PC-9 (cell line): ENCODE results near the gene MANSC4. TPM values are rescaled to one million over a fixed set of nuclear protein-coding genes. Genes with fewer than 3 reads are reported as not detected.

Experiments used
- BruUV-seq: library from RNA; stranded (reverse); fragments of 400-500 nt; replicated peaks from 2 replicates; lab custom pipeline; 2021; lab: Mats Ljungman, UMichigan
- CTCF ChIA-PET: fragments of 300-600 bp; sonication (Branson Sonifier 250); formaldehyde crosslinking; loops from one replicate; lab custom pipeline; 2022; ENCODE audit warnings: antibody characterized with exemption; lab: Charles Lee
- POLR2A ChIA-PET: fragments of 300-600 bp; sonication (Branson Sonifier 250); formaldehyde crosslinking; loops from one replicate; lab custom pipeline; 2022; ENCODE audit warnings: antibody characterized with exemption; ENCODE audit not compliant: unreplicated experiment; lab: Charles Lee
- DNase-seq, 2 experiments: peaks; one replicate each; pipeline versions ENCODE4 v3.0.0 to v3.0.0-alpha.2; 2015 to 2022; ENCODE audit warnings: mixed read lengths in 1 of 2
- H2AFZ ChIP-seq: fragments of 200-600 bp; sonication (generic); 2 replicates; pipeline ENCODE4 v1.8.1; 2017; ENCODE audit warnings: antibody characterized with exemption
- H3F3A ChIP-seq: fragments of 200-600 bp; sonication (generic); 2 replicates; pipeline ENCODE4 v1.8.1; 2017; ENCODE audit warnings: antibody characterized with exemption, mild to moderate bottlenecking, low read depth; ENCODE audit not compliant: insufficient read depth
- H3K27ac ChIP-seq: fragments of 200-600 bp; sonication (generic); 2 replicates; pipeline ENCODE4 v1.6.1; 2016; ENCODE audit warnings: mixed run types
- H3K27me3 ChIP-seq: fragments of 200-600 bp; sonication (generic); 2 replicates; pipeline ENCODE4 v1.6.1; 2016; ENCODE audit warnings: low read depth, mixed run types; ENCODE audit not compliant: insufficient read depth
- H3K36me3 ChIP-seq: fragments of 200-600 bp; sonication (generic); 2 replicates; pipeline ENCODE4 v1.6.1; 2016; ENCODE audit warnings: low read depth, mixed run types
- H3K4me1 ChIP-seq: fragments of 200-600 bp; sonication (generic); replicated peaks from 2 replicates; pipeline ENCODE4 v1.6.1; 2016; ENCODE audit warnings: mixed run types; ENCODE audit not compliant: insufficient read depth
- H3K4me2 ChIP-seq: fragments of 200-600 bp; sonication (generic); 2 replicates; pipeline ENCODE4 v1.6.1; 2017; ENCODE audit warnings: mixed run types
- H3K4me3 ChIP-seq: fragments of 200-600 bp; sonication (generic); 2 replicates; pipeline ENCODE4 v1.6.1; 2016; ENCODE audit warnings: mixed run types
- H3K79me2 ChIP-seq: fragments of 200-600 bp; sonication (generic); 2 replicates; pipeline ENCODE4 v1.6.1; 2017; ENCODE audit warnings: low read depth, mixed run types
- H3K9me2 ChIP-seq: fragments of 200-600 bp; sonication (generic); 2 replicates; pipeline ENCODE4 v1.8.1; 2017; ENCODE audit warnings: mild to moderate bottlenecking; ENCODE audit not compliant: insufficient read depth
- H3K9me3 ChIP-seq: fragments of 200-600 bp; sonication (generic); 2 replicates; pipeline ENCODE4 v1.8.1; 2016; ENCODE audit warnings: low read depth; ENCODE audit not compliant: insufficient read depth
- H4K20me1 ChIP-seq: fragments of 200-600 bp; sonication (generic); 2 replicates; pipeline ENCODE4 v1.8.1; 2017; ENCODE audit not compliant: insufficient read depth
- CTCF ChIP-seq: fragments of 200-600 bp; sonication (generic); conservative IDR thresholded peaks from 2 replicates; pipeline ENCODE4 v1.6.1; 2017; ENCODE audit warnings: mixed run types, antibody characterized with exemption, mild to moderate bottlenecking, moderate library complexity
- EZH2 ChIP-seq: fragments of 200-600 bp; sonication (generic); IDR thresholded peaks from 2 replicates; pipeline ENCODE4 v1.8.0; 2017; ENCODE audit warnings: antibody characterized with exemption, low read depth
- intact Hi-C: fragments of 100-400 bp; cut with micrococcal nuclease; formaldehyde crosslinking; loops from one replicate; pipeline ENCODE4 v1.10.0; 2022; ENCODE audit not compliant: unreplicated experiment
- total RNA-seq: library from RNA; stranded (reverse); gene quantifications from 2 replicates; pipeline ENCODE4 v1.2.3, GENCODE V29; 2021

MANSC4 gene
- total RNA-seq, 1 experiment from 2014 or later: not detected

GRCh38 chr12:27802936-27803335 lies 22.9 kb upstream of the MANSC4 start:
- no peaks in the 10 kb centered on the region for H3K9me3 ChIP-seq
- ChIA-PET POLR2A (no interaction called here), CTCF (no interaction called here)
- TF ChIP-seq EZH2 (no peak), CTCF (no peak)
- no peaks in the 10 kb centered on the region for H4K20me1 ChIP-seq
- no peaks in the 10 kb centered on the region for H3K79me2 ChIP-seq
- H2AFZ ChIP-seq: no peak overlapping the region
- no peaks in the 10 kb centered on the region for H3K27me3 ChIP-seq
- H3K27ac ChIP-seq: no peak overlapping the region
- no peak for DNase-seq
- no peaks in the 10 kb centered on the region for H3K9me2 ChIP-seq
- no TSS peak for BruUV-seq
- peaks cover 8% of the 10 kb centered on the region; the same call in 1 of the 2 replicates for H3K36me3 ChIP-seq
- no peak overlapping the region for H3K4me2 ChIP-seq
- H3F3A ChIP-seq: peaks cover 4% of the 10 kb centered on the region; the same call in 1 of the 2 replicates
- H3K4me1 ChIP-seq: no peaks in the 10 kb centered on the region
- H3K4me3 ChIP-seq: no peak overlapping the region
- intact Hi-C loops: no loop called here

GRCh38 chr12:27802511-27802910 lies 22.5 kb upstream of the MANSC4 start:
- Histone ChIP-seq H3K9me3 (no peaks in the 10 kb centered on the region), H3F3A (peaks cover 4% of the 10 kb centered on the region; the same call in 1 of the 2 replicates), H3K27ac (no peak overlapping the region), H3K4me1 (no peaks in the 10 kb centered on the region), H3K4me2 (no peak overlapping the region), H3K79me2 (no peaks in the 10 kb centered on the region), H2AFZ (no peak overlapping the region), H3K27me3 (no peaks in the 10 kb centered on the region), H3K4me3 (no peak overlapping the region), H3K36me3 (peaks cover 12% of the 10 kb centered on the region; the same call in 1 of the 2 replicates), H4K20me1 (no peaks in the 10 kb centered on the region), H3K9me2 (no peaks in the 10 kb centered on the region)
- no peak for DNase-seq
- ChIA-PET POLR2A (no interaction called here), CTCF (no interaction called here)
- no peak for TF ChIP-seq EZH2
- TF ChIP-seq CTCF: no peak
- no TSS peak for BruUV-seq
- intact Hi-C loops: no loop called here

GRCh38 chr12:27801630-27802029 lies 21.6 kb upstream of the MANSC4 start:
- Histone ChIP-seq H2AFZ (no peak overlapping the region), H4K20me1 (no peaks in the 10 kb centered on the region; the same call in 1 of the 2 replicates), H3K27ac (no peak overlapping the region), H3K4me2 (no peak overlapping the region), H3K4me1 (no peaks in the 10 kb centered on the region), H3K4me3 (no peak overlapping the region), H3K79me2 (no peaks in the 10 kb centered on the region), H3K9me3 (no peaks in the 10 kb centered on the region), H3K9me2 (no peaks in the 10 kb centered on the region), H3K36me3 (peaks cover 18% of the 10 kb centered on the region), H3F3A (peaks cover 4% of the 10 kb centered on the region; the same call in 1 of the 2 replicates), H3K27me3 (no peaks in the 10 kb centered on the region)
- no peak for TF ChIP-seq CTCF
- DNase-seq: no peak
- POLR2A ChIA-PET: no interaction called here
- BruUV-seq: no TSS peak
- intact Hi-C loops: no loop called here
- CTCF ChIA-PET: no interaction called here
